ENCODE results near the gene FMNL2.

FMNL2 gene

DNA sequence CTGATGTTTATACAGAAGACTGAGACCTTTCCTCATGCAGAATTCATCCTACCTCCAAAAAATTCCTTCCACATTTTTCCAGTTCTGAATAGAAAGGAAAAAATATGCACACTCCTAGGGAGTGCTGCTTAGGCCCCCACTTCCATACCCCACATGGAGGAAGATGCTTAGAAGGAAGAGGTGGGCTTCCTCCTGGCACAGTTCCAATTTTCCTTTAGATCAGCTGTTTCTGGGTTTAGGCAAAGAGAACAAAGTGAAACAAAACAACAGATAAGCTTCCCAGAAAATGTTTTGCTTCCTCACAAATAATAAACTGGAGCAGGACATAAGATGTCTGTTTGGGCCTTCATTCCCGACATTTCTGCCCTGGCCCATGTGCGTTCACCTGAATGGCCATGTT is 209.7 kb downstream of the FMNL2 start:
- H3K36me3 ChIP-seq: no peaks in the 10 kb centered on the region
- H3K9me3 ChIP-seq: no peaks in the 10 kb centered on the region
- no peaks in the 10 kb centered on the region for H3K27me3 ChIP-seq
- TF ChIP-seq, protein P1, sequence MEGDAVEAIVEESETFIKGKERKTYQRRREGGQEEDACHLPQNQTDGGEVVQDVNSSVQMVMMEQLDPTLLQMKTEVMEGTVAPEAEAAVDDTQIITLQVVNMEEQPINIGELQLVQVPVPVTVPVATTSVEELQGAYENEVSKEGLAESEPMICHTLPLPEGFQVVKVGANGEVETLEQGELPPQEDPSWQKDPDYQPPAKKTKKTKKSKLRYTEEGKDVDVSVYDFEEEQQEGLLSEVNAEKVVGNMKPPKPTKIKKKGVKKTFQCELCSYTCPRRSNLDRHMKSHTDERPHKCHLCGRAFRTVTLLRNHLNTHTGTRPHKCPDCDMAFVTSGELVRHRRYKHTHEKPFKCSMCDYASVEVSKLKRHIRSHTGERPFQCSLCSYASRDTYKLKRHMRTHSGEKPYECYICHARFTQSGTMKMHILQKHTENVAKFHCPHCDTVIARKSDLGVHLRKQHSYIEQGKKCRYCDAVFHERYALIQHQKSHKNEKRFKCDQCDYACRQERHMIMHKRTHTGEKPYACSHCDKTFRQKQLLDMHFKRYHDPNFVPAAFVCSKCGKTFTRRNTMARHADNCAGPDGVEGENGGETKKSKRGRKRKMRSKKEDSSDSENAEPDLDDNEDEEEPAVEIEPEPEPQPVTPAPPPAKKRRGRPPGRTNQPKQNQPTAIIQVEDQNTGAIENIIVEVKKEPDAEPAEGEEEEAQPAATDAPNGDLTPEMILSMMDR (IDR thresholded peaks at IDR 0.05): no peak
- H3K4me3 ChIP-seq (ENCODE audit: low read depth in 1 of 2, low read length in 1 of 2): no peak overlapping the region
- H3K4me1 ChIP-seq (ENCODE audit: control insufficient read depth in 1 of 2, insufficient read depth in 1 of 2, low read depth in 1 of 2, low read length in 1 of 2): no peaks in the 10 kb centered on the region
- H3K27ac ChIP-seq: no peak overlapping the region

DNA sequence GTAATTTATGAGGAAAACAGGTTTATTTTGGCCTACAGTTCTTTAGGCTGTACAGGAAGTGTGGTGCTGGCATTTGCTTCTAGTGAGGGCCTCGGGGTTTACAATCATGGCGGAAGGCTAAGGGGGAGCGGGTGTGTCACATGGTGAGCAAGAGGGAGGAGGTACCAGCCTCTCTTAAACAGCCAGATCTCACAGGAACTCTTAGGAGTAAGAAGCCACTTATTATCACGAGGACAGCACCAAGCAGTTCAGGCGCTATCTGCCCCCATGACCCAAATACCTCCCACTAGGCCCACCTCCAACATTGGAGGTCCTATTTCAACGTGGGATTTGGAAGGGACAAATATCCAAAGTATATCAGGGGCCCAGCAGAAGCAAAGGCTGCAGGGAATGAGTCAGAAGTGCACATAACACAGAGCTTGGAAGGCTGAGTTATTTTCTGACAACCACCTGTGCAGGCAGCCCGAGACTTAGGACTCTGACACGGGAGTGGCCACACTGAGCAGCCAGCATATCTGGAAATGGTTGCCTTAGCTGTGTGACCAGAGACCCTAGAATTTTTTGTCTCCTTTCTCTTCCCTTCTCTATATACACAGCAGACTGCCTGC is 211.4 kb downstream of the FMNL2 start:
- Histone ChIP-seq H3K27me3 (no peaks in the 10 kb centered on the region), H3K9me3 (no peaks in the 10 kb centered on the region), H3K4me1 (ENCODE audit: control insufficient read depth in 1 of 2, insufficient read depth in 1 of 2, low read depth in 1 of 2, low read length in 1 of 2) (no peaks in the 10 kb centered on the region), H3K36me3 (no peaks in the 10 kb centered on the region), H3K27ac (no peak overlapping the region), H3K4me3 (ENCODE audit: low read depth in 1 of 2, low read length in 1 of 2) (no peak overlapping the region)
- TF ChIP-seq, protein P1 (IDR thresholded peaks at IDR 0.05): no peak

DNA sequence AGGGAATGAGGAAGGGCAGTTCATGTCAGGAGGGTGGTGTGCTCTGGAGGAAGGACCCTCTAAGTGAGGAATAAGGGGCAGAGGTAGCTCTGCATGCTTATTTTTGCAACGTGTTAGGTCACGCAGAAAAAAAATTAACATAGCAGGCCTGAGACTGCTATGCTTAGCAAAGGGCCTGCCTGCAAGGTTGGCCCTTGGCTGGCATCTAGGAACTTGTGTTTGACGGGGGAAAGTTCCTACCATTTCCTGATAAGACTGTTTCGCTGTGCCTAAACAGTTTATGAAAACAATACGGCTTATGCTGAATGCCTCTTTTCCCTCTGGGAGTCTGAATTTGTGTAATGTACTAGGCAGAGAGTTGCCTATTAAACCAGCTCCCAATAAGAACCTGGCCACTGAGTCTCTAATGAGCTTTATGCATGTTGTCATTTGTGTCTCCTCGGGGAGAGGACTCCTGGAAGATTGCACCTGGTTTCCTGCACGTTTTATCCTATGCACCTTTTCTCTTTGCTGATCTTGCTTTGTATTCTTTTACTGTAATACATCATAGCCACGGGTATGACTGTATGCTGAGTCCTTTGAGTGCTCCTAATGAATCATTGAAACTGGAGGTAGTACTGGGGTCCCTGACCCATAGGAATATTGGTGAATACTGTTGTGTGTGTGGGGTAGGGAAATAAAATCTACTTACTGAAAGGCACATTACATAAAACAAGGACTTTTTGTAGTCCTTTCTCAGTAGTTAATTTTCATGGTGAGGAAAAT is 213.3 kb downstream of the FMNL2 start:
- H3K36me3 ChIP-seq: no peaks in the 10 kb centered on the region

DNA sequence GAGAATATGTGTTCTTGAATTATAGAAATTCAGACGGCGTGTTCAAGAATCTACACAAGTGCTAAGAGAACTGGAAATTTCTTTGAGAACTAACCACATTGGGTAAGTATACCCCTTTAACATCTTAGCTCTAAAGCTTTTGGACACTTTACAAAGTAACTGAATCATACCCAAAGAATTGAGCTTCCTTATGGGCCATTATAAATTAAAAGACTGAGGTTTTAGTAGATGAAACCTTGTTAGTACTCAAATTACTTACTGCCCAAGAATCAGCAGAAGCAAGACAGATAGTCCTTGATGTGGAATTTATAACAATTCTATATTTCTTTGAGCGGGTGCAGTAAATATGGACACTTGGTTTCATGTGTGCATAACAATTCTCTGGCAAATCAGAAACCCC is 214.0 kb downstream of the FMNL2 start:
- H3K27me3 ChIP-seq: no peaks in the 10 kb centered on the region
- TF ChIP-seq, protein P1 (IDR thresholded peaks at IDR 0.05): no peak
- H3K9me3 ChIP-seq: no peaks in the 10 kb centered on the region
- H3K27ac ChIP-seq: no peak overlapping the region
- H3K36me3 ChIP-seq: no peaks in the 10 kb centered on the region
- H3K4me3 ChIP-seq (ENCODE audit: low read depth in 1 of 2, low read length in 1 of 2): no peak overlapping the region
- no peaks in the 10 kb centered on the region for H3K4me1 ChIP-seq (ENCODE audit: control insufficient read depth in 1 of 2, insufficient read depth in 1 of 2, low read depth in 1 of 2, low read length in 1 of 2)

More for the DNA sequence above, 213.3 kb downstream of the FMNL2 start:
- Histone ChIP-seq H3K27ac (no peak overlapping the region), H3K27me3 (no peaks in the 10 kb centered on the region), H3K4me1 (ENCODE audit: control insufficient read depth in 1 of 2, insufficient read depth in 1 of 2, low read depth in 1 of 2, low read length in 1 of 2) (no peaks in the 10 kb centered on the region), H3K4me3 (ENCODE audit: low read depth in 1 of 2, low read length in 1 of 2) (no peak overlapping the region), H3K9me3 (no peaks in the 10 kb centered on the region)
- TF ChIP-seq, protein P1 (IDR thresholded peaks at IDR 0.05): no peak

DNA sequence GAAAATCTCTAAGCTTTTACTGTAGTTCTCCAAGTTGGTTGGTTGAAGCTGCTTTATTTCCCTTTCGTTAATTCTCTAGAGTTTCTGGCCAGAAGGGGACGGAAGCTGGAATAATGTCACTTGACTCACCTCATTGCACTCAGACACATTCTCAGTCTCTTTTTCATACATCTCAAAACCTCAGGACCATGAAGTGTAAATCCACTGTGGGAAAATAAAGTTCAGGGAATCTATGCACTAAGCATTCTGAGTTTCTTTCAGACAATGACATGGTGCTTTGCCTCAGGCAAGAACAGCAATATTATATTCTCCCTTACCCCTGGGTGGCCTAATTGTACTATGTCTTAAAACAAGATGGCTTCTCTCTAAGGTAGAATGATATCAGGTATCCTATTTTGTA is 214.4 kb downstream of the FMNL2 start:
- TF ChIP-seq, protein P1 (IDR thresholded peaks at IDR 0.05): no peak
- Histone ChIP-seq H3K9me3 (no peaks in the 10 kb centered on the region), H3K4me1 (ENCODE audit: control insufficient read depth in 1 of 2, insufficient read depth in 1 of 2, low read depth in 1 of 2, low read length in 1 of 2) (no peaks in the 10 kb centered on the region), H3K27me3 (no peaks in the 10 kb centered on the region), H3K36me3 (no peaks in the 10 kb centered on the region), H3K27ac (no peak overlapping the region), H3K4me3 (ENCODE audit: low read depth in 1 of 2, low read length in 1 of 2) (no peak overlapping the region)

Measured in neutrophil (primary cell).